Heart left ventricle (tissue), 13 donors: ENCODE data around the gene ELOVL3.

Experiments
- CTCF ChIP-seq, 12 donors: fragments of 200-600 bp; sonication (generic) in 4 of 12; IDR thresholded peaks; one replicate each; pipeline versions ENCODE4 v1.5.0 to v1.8.0; 2018 to 2022; ENCODE audit warnings: antibody characterized with exemption in 12 of 12, mild to moderate bottlenecking in 5 of 12
- POLR2A ChIP-seq, 2 donors: fragments of 450-650 bp; IDR thresholded peaks; one replicate each; pipeline ENCODE4 v1.6.1; 2017; ENCODE audit warnings: antibody characterized with exemption in 2 of 2, mild to moderate bottlenecking in 2 of 2, moderate library complexity in 2 of 2
- donor health status: ischemic (EF 13 %, LVEDD 7.1; RV severe dilation, severe dysfunction).
- donor health status: DM: no; HTN: yes; CAD: no.
- donor health status: DM: no; HTN: no; CAD: no.
- donor health status: ischemic (EF 25% LVEDD 6.9; RV normal size, moderate dysfunction).
- donor health status: ischemic (EF 25% LVEDD 5.7; RV mildly dilated, moderate dysfunction).
- donor health status: ischemic (EF 35%, LVEDD 5.7; RV mildly dilated, moderate dysfunction).
- donor health status: nonischemic (EF 11% LVEDD 7.7; RV severe dilation, severe dysfunction).
- donor health status: DM: yes; HTN: yes; CAD: no.
- donor health status: PGD.
- donor health status: ischemic (EF 29% LVEDD 5.4; RV normal size, mild dysfunction).
- donor health status: nonischemic (EF 23%, LVEDD 6.1; RV moderate dilation, normal function).

GRCh38 chr10:102226542-102226870, 407 bp downstream of the ELOVL3 start:
- TF ChIP-seq CTCF (IDR thresholded peaks at IDR 0.05) = no peak
- no peak for TF ChIP-seq POLR2A (IDR thresholded peaks at IDR 0.05)
